Loucy (cell line): ENCODE results near the gene RBKS.

Experiments
- CTCF ChIP-seq: fragments of 200-600 bp; sonication (generic); conservative IDR thresholded peaks from 2 replicates; pipeline ENCODE4 v1.5.1; 2014; ENCODE audit warnings: mild to moderate bottlenecking, antibody characterized with exemption, low read length
- EZH2phosphoT487 ChIP-seq: fragments of 200-600 bp; IDR thresholded peaks from 2 replicates; pipeline ENCODE4 v1.6.1; 2018; ENCODE audit warnings: antibody characterized with exemption, mild to moderate bottlenecking, moderate library complexity, borderline replicate concordance

- no peak for TF ChIP-seq CTCF
- TF ChIP-seq EZH2phosphoT487, result no peak
Observed at GRCh38 chr2:27799646-27800010, 90.6 kb downstream of the RBKS start.
